Thymus (tissue), 14 donors: ENCODE data around the gene ERGIC1. TPM values are rescaled to one million over a fixed set of nuclear protein-coding genes. Genes with fewer than 3 reads are reported as not detected.
"Not testable (repeated sequence)": the region's sequence is repeated elsewhere in the genome, so short reads cannot be mapped to it uniquely, and the experiment has no call there.

ENCODE experiments used
- DNase-seq, 9 donors: peaks; one replicate each; pipeline ENCODE4 v3.0.0-alpha.2; 2013; ENCODE audit warnings: low spot score in 9 of 9, low read depth in 6 of 9, missing footprints in 1 of 9
- H3K27ac ChIP-seq, 2 donors: one replicate each; pipeline ENCODE4 v1.5.1; 2013; ENCODE audit warnings: control low read depth in 1 of 2, low read depth in 1 of 2, low read length in 1 of 2, mild to moderate bottlenecking in 1 of 2, moderate library complexity in 1 of 2
- H3K27me3 ChIP-seq, 2 donors: one replicate each; pipeline ENCODE4 v1.5.1; 2013; ENCODE audit warnings: low read length in 1 of 2; ENCODE audit not compliant: control insufficient read depth in 2 of 2, insufficient read depth in 1 of 2
- H3K36me3 ChIP-seq, 2 donors: one replicate each; pipeline ENCODE4 v1.5.1; 2013; ENCODE audit warnings: low read length in 1 of 2, mild to moderate bottlenecking in 1 of 2, moderate library complexity in 1 of 2; ENCODE audit not compliant: control insufficient read depth in 2 of 2, insufficient read depth in 2 of 2
- H3K4me1 ChIP-seq, 2 donors: one replicate each; pipeline ENCODE4 v1.5.1; 2013; ENCODE audit warnings: low read length in 2 of 2; ENCODE audit not compliant: control insufficient read depth in 2 of 2, insufficient read depth in 2 of 2
- H3K4me3 ChIP-seq, 2 donors: one replicate each; pipeline ENCODE4 v1.5.1; 2013; ENCODE audit warnings: low read length in 2 of 2, control low read depth in 1 of 2, mild to moderate bottlenecking in 1 of 2
- H3K9me3 ChIP-seq, 2 donors: one replicate each; pipeline ENCODE4 v1.5.1; 2013; ENCODE audit warnings: low read length in 1 of 2, mild to moderate bottlenecking in 1 of 2; ENCODE audit not compliant: control insufficient read depth in 2 of 2, insufficient read depth in 1 of 2
- WGBS: extraction: QIAGEN DNeasy Blood & Tissue Kit; methylation state at CpG from one replicate; pipeline ENCODE4 v1.1.7; 2013; 5-methylcytosine and 5-hydroxymethylcytosine counted together
- long read RNA-seq, 10 donors: transcript quantifications; one replicate each; lab custom pipeline, GENCODE V29; 2026
- polyA plus RNA-seq: library from polyadenylated mRNA; stranded (reverse); fragments of 200-250 nt; gene quantifications from one replicate; pipeline ENCODE4 v1.2.3, GENCODE V29; 2013
- total RNA-seq: library from RNA; stranded (reverse); fragments of 120-200 nt; gene quantifications from one replicate; pipeline ENCODE4 v1.2.4, GENCODE V29; 2013
- donor health status: healthy.

The ERGIC1 gene
- total RNA-seq (57.2 TPM), polyA plus RNA-seq (69.2 TPM)
- long read RNA-seq, donor 1, partial matches to known transcripts, result 0 of 3 reads
- long read RNA-seq, donor 1, other reads (novel, unspliced or antisense), result 0 of 3 reads
- long read RNA-seq, donor 2, result 0 reads
- long read RNA-seq, donor 3, transcript ERGIC1-211 (2 exons, 3,621 nt), result minor isoform, 10 of 143 reads
- long read RNA-seq, donor 3, transcript ERGIC1-202 (10 exons, 2,881 nt), result major isoform, 34 of 143 reads
- long read RNA-seq, donor 3, partial matches to known transcripts, result 98 of 143 reads
- long read RNA-seq, donor 3, other reads (novel, unspliced or antisense), result 0 of 143 reads
- long read RNA-seq, donor 4, transcript ERGIC1-202 (10 exons, 2,881 nt), result major isoform, 9 of 63 reads
- long read RNA-seq, donor 4, partial matches to known transcripts, result 52 of 63 reads
- long read RNA-seq, donor 4, other reads (novel, unspliced or antisense), result 0 of 63 reads
- long read RNA-seq, donor 5, transcript ERGIC1-211 (2 exons, 3,621 nt), result minor isoform, 5 of 57 reads
- long read RNA-seq, donor 5, transcript ERGIC1-202 (10 exons, 2,881 nt), result major isoform, 33 of 57 reads
- long read RNA-seq, donor 5, partial matches to known transcripts, result 19 of 57 reads
- long read RNA-seq, donor 5, other reads (novel, unspliced or antisense), result 0 of 57 reads
- long read RNA-seq, donor 6, transcript ERGIC1-202 (10 exons, 2,881 nt), result major isoform, 21 of 30 reads
- long read RNA-seq, donor 6, partial matches to known transcripts, result 6 of 30 reads
- long read RNA-seq, donor 6, other reads (novel, unspliced or antisense), result 0 of 30 reads
- long read RNA-seq, donor 7, transcript ERGIC1-202 (10 exons, 2,881 nt), result major isoform, 29 of 113 reads
- long read RNA-seq, donor 7, partial matches to known transcripts, result 82 of 113 reads
- long read RNA-seq, donor 7, other reads (novel, unspliced or antisense), result 0 of 113 reads
- long read RNA-seq, donor 8, transcript ERGIC1-202 (10 exons, 2,881 nt), result major isoform, 9 of 11 reads
- long read RNA-seq, donor 8, partial matches to known transcripts, result 0 of 11 reads
- long read RNA-seq, donor 8, other reads (novel, unspliced or antisense), result 0 of 11 reads
- long read RNA-seq, donor 9, transcript ERGIC1-202 (10 exons, 2,881 nt), result major isoform, 15 of 66 reads
- long read RNA-seq, donor 9, partial matches to known transcripts, result 51 of 66 reads
- long read RNA-seq, donor 9, other reads (novel, unspliced or antisense), result 0 of 66 reads
- long read RNA-seq, donor 10, transcript ERGIC1-202 (10 exons, 2,881 nt), result major isoform, 23 of 35 reads
- long read RNA-seq, donor 10, partial matches to known transcripts, result 11 of 35 reads
- long read RNA-seq, donor 10, other reads (novel, unspliced or antisense), result 0 of 35 reads

- Histone ChIP-seq H3K27me3 (no peaks in the 10 kb centered on the region), H3K4me3 (peak within 1 kb of the TSS; percentile 87 to 98), H3K9me3 (peaks cover 0 to 5% of the 10 kb centered on the region in 2 donors), H3K36me3 (peaks cover 0 to 5% of the 10 kb centered on the region in 2 donors), H3K27ac (peak within 1 kb of the TSS; percentile 85 to 96), H3K4me1 (peaks cover 47 to 83% of the 10 kb centered on the region in 2 donors)
- peak in 4 of 9 donors; percentile 59 to 79 (median 64) for DNase-seq
- 8% methylated on average over 52 of the region's 53 CpGs for WGBS
Observed at GRCh38 chr5:172833686-172834414, at the start of gene ERGIC1. ERGIC1 (plus strand) TSS chr5:172834251; CDS start chr5:172834414, 163 bp downstream.

GRCh38 chr5:172785429-172786088, 48.5 kb upstream of the ERGIC1 start:
- Histone ChIP-seq H3K4me1 (peaks cover 29 to 45% of the 10 kb centered on the region in 2 donors), H3K36me3 (no peaks in the 10 kb centered on the region), H3K27me3 (no peaks in the 10 kb centered on the region), H3K4me3 (no peak overlapping the region), H3K27ac (no peak overlapping the region), H3K9me3 (no peaks in the 10 kb centered on the region)
- WGBS, result 93% methylated on average over 7 of the region's 7 CpGs
- no peak for DNase-seq

GRCh38 chr5:172786736-172787462, 47.2 kb upstream of the ERGIC1 start:
- Histone ChIP-seq H3K4me3 (no peak overlapping the region), H3K27me3 (no peaks in the 10 kb centered on the region), H3K27ac (no peak overlapping the region), H3K36me3 (no peaks in the 10 kb centered on the region), H3K9me3 (no peaks in the 10 kb centered on the region), H3K4me1 (peaks cover 41 to 59% of the 10 kb centered on the region in 2 donors)
- 98% methylated on average over 9 of the region's 9 CpGs for WGBS
- no peak for DNase-seq

GRCh38 chr5:172787538-172787937, 46.5 kb upstream of the ERGIC1 start:
- not testable (repeated sequence) for DNase-seq, H3K4me3 ChIP-seq, H3K9me3 ChIP-seq, H3K36me3 ChIP-seq, H3K27ac ChIP-seq, H3K27me3 ChIP-seq
- WGBS, result 96% methylated on average over 3 of the region's 3 CpGs
- peaks cover 48 to 65% of the 10 kb centered on the region in 2 donors for H3K4me1 ChIP-seq

- no peak overlapping the region for H3K4me3 ChIP-seq
- peaks cover 0 to 9% of the 10 kb centered on the region in 2 donors for H3K9me3 ChIP-seq
- no peaks in the 10 kb centered on the region for H3K27me3 ChIP-seq
- H3K36me3 ChIP-seq, result no peaks in the 10 kb centered on the region
- DNase-seq, result peak in 2 of 9 donors; percentile 63 to 65
- peak overlapping the region; percentile 72 to 77 for H3K27ac ChIP-seq
- WGBS, result 58% methylated on average over 21 of the region's 21 CpGs
- peaks cover 62 to 80% of the 10 kb centered on the region in 2 donors for H3K4me1 ChIP-seq
Observed at GRCh38 chr5:172788771-172789686, 45.0 kb upstream of the ERGIC1 start.

- Histone ChIP-seq H3K4me1 (peaks cover 69 to 89% of the 10 kb centered on the region in 2 donors), H3K9me3 (peaks cover 0 to 14% of the 10 kb centered on the region in 2 donors)
- WGBS, result 95% methylated on average over 9 of the region's 9 CpGs
Observed at GRCh38 chr5:172789687-172790495, 44.2 kb upstream of the ERGIC1 start.

More at GRCh38 chr5:172789687-172790495, 44.2 kb upstream of the ERGIC1 start:
- Histone ChIP-seq H3K4me3 (no peak overlapping the region), H3K27ac (peak overlapping the region; percentile 47 to 77), H3K27me3 (no peaks in the 10 kb centered on the region), H3K36me3 (no peaks in the 10 kb centered on the region)
- no peak for DNase-seq
